ENCODE results near the gene GPAT3.

GPAT3 gene

GRCh38 chr4:83643036-83643435 is 107.1 kb downstream of the GPAT3 start:
- TF ChIP-seq ZNF169 (tag by site-specific recombination; IDR thresholded peaks at IDR 0.05) (no peak), ZNF366 (tag by site-specific recombination; conservative IDR thresholded peaks at IDR 0.05) (peak; percentile 69)
- no peaks in the 10 kb centered on the region for H3K4me1 ChIP-seq (ENCODE audit: control insufficient read depth, insufficient read depth, low read length)
- no peaks in the 10 kb centered on the region for H3K36me3 ChIP-seq (ENCODE audit: control insufficient read depth in 2 of 2, insufficient read depth in 1 of 2, low read length in 2 of 2)
- H3K9me3 ChIP-seq (ENCODE audit: control insufficient read depth, insufficient read depth, low read depth, low read length), result no peaks in the 10 kb centered on the region
- POLR2A ChIA-PET, result interaction anchor here (0.7 kb wide), 1 partner anchor 44 kb away, joined by 4 read pairs; no protein-coding TSS in a partner anchor
- no peak overlapping the region for H3K4me3 ChIP-seq (ENCODE audit: low read depth, low read length)
- CTCF ChIA-PET, result interaction anchor here (0.6 to 4.3 kb wide), 4 partner anchors 54 to 861 kb away, joined by 3 to 25 read pairs (median 4); no protein-coding TSS in a partner anchor
- no peak overlapping the region for H3K27ac ChIP-seq (ENCODE audit: extremely low read depth, low read depth, low read length)

DNA sequence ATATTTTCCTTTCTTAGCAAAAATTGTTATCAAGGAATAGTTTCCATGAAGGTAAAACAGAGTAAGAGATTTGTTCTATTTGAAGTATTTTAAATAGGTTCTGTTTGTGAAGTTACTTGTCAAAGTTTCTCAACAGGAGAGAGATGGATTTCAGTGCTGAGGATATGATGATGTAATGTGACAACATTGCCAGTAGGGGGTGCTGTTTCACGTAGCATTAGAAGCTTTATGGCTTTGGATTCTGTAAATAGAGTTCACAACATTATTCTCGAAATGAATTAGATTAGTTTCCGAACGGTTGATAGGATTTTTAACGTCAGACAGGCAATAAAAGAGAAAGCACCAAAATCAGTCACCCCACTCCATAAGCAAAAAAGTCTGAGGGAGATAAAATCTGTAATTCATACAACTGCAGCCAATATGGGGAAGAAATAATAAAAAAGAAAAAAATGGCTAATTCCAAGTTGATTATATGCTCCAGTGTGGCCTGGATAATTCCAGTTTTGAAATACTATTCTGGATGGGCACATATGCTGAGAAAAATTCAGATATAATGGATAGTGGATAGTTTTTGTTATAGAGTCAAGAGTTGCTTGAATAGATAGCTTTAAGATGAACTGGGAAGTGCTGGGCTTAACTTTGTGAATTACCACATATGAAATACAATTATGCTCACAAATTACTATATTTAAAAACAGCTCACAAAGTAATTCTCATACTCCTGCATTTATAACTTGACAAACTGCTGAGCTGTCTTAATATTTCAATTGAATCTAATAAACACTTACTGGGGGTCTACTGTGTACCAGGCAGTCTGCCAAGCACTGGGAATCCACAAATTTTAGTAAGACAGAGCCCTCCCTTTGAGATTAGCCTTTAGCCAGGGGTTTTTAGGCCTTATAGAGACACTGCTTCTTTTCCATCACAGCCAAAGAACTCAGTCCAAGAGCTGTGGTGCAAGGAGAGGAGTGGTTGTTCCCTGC is 109.1 kb downstream of the GPAT3 start:
- H3K4me1 ChIP-seq (ENCODE audit: control insufficient read depth, insufficient read depth, low read length), result no peaks in the 10 kb centered on the region
- no peaks in the 10 kb centered on the region for H3K36me3 ChIP-seq (ENCODE audit: control insufficient read depth in 2 of 2, insufficient read depth in 1 of 2, low read length in 2 of 2)
- H3K27ac ChIP-seq (ENCODE audit: extremely low read depth, low read depth, low read length), result no peak overlapping the region
- no peaks in the 10 kb centered on the region for H3K9me3 ChIP-seq (ENCODE audit: control insufficient read depth, insufficient read depth, low read depth, low read length)
- CTCF ChIA-PET, result interaction anchor here (0.6 to 2.9 kb wide), 18 partner anchors 10 to 1035 kb away, joined by 3 to 10 read pairs (median 3); no protein-coding TSS in a partner anchor
- POLR2A ChIA-PET, result no interaction called here
- no peak overlapping the region for H3K4me3 ChIP-seq (ENCODE audit: low read depth, low read length)
- TF ChIP-seq ZSCAN23 (tag by site-specific recombination; IDR thresholded peaks at IDR 0.05) (no peak), ZNF792 (tag by site-specific recombination; IDR thresholded peaks at IDR 0.05) (no peak), BCL6B (tag by site-specific recombination; IDR thresholded peaks at IDR 0.05) (no peak), ZFP41 (tag by site-specific recombination; IDR thresholded peaks at IDR 0.05; ENCODE audit: borderline replicate concordance) (no peak), INSM2 (tag by site-specific recombination; IDR thresholded peaks at IDR 0.05) (no peak), ZNF169 (tag by site-specific recombination; IDR thresholded peaks at IDR 0.05) (no peak), ZNF140 (tag by site-specific recombination; IDR thresholded peaks at IDR 0.05) (no peak), ZNF341 (tag by site-specific recombination; IDR thresholded peaks at IDR 0.05; ENCODE audit: low read depth) (no peak), ZNF610 (tag by site-specific recombination; IDR thresholded peaks at IDR 0.05; ENCODE audit: borderline replicate concordance) (no peak), HIC1 (tag by site-specific recombination; IDR thresholded peaks at IDR 0.05) (no peak), ZNF132 (tag by site-specific recombination; IDR thresholded peaks at IDR 0.05; ENCODE audit: borderline replicate concordance) (no peak), ZNF560 (tag by site-specific recombination; IDR thresholded peaks at IDR 0.05; ENCODE audit: borderline replicate concordance) (no peak), ZNF580 (tag by site-specific recombination; IDR thresholded peaks at IDR 0.05) (no peak), ZNF692 (tag by site-specific recombination; IDR thresholded peaks at IDR 0.05) (no peak), ZNF664 (tag by site-specific recombination; IDR thresholded peaks at IDR 0.05) (no peak), ZIC2 (tag by site-specific recombination; IDR thresholded peaks at IDR 0.05) (no peak), HOXC10 (CRISPR knock-in tag; IDR thresholded peaks at IDR 0.05) (no peak), ZNF433 (tag by site-specific recombination; IDR thresholded peaks at IDR 0.05; ENCODE audit: low read depth) (no peak)
- TF ChIP-seq, protein P1, sequence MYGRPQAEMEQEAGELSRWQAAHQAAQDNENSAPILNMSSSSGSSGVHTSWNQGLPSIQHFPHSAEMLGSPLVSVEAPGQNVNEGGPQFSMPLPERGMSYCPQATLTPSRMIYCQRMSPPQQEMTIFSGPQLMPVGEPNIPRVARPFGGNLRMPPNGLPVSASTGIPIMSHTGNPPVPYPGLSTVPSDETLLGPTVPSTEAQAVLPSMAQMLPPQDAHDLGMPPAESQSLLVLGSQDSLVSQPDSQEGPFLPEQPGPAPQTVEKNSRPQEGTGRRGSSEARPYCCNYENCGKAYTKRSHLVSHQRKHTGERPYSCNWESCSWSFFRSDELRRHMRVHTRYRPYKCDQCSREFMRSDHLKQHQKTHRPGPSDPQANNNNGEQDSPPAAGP (tag by site-specific recombination; IDR thresholded peaks at IDR 0.05), result no peak
- TF ChIP-seq, protein P2, sequence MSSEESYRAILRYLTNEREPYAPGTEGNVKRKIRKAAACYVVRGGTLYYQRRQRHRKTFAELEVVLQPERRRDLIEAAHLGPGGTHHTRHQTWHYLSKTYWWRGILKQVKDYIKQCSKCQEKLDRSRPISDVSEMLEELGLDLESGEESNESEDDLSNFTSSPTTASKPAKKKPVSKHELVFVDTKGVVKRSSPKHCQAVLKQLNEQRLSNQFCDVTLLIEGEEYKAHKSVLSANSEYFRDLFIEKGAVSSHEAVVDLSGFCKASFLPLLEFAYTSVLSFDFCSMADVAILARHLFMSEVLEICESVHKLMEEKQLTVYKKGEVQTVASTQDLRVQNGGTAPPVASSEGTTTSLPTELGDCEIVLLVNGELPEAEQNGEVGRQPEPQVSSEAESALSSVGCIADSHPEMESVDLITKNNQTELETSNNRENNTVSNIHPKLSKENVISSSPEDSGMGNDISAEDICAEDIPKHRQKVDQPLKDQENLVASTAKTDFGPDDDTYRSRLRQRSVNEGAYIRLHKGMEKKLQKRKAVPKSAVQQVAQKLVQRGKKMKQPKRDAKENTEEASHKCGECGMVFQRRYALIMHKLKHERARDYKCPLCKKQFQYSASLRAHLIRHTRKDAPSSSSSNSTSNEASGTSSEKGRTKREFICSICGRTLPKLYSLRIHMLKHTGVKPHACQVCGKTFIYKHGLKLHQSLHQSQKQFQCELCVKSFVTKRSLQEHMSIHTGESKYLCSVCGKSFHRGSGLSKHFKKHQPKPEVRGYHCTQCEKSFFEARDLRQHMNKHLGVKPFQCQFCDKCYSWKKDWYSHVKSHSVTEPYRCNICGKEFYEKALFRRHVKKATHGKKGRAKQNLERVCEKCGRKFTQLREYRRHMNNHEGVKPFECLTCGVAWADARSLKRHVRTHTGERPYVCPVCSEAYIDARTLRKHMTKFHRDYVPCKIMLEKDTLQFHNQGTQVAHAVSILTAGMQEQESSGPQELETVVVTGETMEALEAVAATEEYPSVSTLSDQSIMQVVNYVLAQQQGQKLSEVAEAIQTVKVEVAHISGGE (tag by site-specific recombination; conservative IDR thresholded peaks at IDR 0.05; ENCODE audit: low read depth), result no peak
